GM10266 (cell line): ENCODE results near the gene SH3RF2.
A peak's percentile ranks its signal among the peaks of the same experiment; 100 is the strongest.
"Not testable (repeated sequence)": the region's sequence is repeated elsewhere in the genome, so short reads cannot be mapped to it uniquely, and the experiment has no call there.

Experiments
- DNase-seq: peaks from one replicate; pipeline ENCODE4 v3.0.0; 2012; ENCODE audit errors: extremely low spot score
- TF ChIP-seq, protein P1 (sequence below): IDR thresholded peaks from 2 replicates; pipeline ENCODE4 v1.5.1; 2012; ENCODE audit warnings: mild to moderate bottlenecking, low read depth; ENCODE audit not compliant: control insufficient read depth, insufficient read depth; ENCODE audit errors: missing control alignments

The SH3RF2 gene, protein sequence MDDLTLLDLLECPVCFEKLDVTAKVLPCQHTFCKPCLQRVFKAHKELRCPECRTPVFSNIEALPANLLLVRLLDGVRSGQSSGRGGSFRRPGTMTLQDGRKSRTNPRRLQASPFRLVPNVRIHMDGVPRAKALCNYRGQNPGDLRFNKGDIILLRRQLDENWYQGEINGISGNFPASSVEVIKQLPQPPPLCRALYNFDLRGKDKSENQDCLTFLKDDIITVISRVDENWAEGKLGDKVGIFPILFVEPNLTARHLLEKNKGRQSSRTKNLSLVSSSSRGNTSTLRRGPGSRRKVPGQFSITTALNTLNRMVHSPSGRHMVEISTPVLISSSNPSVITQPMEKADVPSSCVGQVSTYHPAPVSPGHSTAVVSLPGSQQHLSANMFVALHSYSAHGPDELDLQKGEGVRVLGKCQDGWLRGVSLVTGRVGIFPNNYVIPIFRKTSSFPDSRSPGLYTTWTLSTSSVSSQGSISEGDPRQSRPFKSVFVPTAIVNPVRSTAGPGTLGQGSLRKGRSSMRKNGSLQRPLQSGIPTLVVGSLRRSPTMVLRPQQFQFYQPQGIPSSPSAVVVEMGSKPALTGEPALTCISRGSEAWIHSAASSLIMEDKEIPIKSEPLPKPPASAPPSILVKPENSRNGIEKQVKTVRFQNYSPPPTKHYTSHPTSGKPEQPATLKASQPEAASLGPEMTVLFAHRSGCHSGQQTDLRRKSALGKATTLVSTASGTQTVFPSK

DNA sequence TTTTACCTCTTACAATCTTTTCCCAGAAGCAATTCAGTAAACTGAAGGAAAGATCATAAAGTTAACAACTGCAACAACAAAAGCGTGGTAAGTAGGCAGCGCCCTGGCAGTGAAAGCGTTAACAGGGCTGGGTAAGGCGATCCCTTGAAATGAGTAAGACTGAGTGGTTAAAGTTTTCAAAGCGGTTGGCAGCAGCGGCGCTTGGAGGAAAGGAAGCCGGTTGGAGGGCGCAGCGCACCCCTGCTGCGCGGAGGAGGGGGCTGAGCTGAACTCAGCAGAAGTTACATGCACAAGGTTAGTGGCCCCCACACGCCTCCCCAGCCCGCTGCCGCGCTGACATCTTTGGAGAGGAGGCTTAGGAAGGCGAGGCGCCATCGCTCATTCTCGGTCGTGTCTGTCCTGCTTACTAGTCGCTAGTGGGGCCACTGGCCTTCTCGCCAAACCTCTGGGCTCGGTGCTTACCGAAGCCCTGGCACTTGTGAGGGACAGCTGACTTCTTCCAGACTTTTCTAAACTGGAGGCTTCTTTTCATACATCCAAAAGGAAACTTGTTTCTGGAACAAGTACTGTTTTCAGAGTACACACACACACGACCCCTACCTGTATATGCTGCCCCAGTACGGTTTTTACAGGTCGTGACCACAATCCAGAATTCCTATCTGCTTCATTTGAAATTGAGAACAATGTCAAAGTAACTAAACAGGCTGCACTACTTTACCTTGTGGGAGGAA is at the start of gene SH3RF2:
Gene SH3RF2 (plus strand): TSS at position 178 of the 731 bp plus-strand sequence. CDS start 1,351 bp downstream, outside the sequence.
- DNase-seq, result no peak
- TF ChIP-seq, protein P1, sequence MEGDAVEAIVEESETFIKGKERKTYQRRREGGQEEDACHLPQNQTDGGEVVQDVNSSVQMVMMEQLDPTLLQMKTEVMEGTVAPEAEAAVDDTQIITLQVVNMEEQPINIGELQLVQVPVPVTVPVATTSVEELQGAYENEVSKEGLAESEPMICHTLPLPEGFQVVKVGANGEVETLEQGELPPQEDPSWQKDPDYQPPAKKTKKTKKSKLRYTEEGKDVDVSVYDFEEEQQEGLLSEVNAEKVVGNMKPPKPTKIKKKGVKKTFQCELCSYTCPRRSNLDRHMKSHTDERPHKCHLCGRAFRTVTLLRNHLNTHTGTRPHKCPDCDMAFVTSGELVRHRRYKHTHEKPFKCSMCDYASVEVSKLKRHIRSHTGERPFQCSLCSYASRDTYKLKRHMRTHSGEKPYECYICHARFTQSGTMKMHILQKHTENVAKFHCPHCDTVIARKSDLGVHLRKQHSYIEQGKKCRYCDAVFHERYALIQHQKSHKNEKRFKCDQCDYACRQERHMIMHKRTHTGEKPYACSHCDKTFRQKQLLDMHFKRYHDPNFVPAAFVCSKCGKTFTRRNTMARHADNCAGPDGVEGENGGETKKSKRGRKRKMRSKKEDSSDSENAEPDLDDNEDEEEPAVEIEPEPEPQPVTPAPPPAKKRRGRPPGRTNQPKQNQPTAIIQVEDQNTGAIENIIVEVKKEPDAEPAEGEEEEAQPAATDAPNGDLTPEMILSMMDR, result no peak

DNA sequence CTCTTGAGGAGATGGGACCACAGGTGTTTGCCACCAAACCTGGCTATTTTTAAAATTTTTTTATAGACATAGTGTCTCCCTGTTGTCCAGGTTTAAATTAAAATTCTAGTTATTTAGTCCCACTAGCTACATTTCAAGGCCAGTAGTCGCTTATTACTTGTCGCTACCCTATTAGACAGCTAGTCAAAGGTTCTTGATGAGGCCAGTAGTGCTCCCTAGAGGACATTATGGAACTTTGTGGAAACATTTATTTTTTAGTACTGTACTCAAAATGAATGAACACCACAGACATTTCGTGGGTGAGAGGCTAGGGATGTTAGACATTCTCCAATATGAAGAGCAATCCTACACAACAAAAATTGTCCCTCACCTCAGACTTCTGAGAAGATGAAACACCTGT is 49.2 kb upstream of the SH3RF2 start:
- no peak for DNase-seq
- TF ChIP-seq, protein P1, result no peak

DNA sequence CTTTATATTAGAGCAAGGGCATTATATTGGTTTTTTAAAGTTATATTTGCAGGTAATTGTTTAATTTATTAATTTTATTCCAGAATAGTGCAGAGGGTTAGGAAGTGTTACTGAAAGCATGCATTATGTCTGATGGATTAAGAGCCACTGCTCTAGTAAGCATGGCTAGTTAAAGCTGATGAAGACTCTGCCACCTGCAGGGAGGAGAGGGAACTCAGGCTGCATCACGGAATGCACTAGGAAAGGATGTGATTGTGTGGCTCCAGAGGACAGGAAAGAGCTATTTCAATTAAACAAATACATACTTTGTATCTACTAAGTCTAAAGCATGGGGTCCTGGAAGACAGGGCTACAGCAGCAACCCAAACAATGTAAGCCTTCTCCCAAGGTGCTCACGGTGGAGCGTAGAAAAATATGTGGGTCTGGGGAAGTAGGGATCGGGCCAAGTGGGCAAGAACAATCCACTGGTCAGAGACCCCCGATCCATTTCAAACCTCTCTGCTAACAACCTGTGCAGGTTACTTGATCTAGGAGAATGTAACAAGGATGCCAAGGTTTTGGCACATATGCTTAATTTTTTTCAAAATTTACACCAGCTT is 48.3 kb upstream of the SH3RF2 start:
- TF ChIP-seq, protein P1, result peak; percentile 45
- DNase-seq, result no peak

DNA sequence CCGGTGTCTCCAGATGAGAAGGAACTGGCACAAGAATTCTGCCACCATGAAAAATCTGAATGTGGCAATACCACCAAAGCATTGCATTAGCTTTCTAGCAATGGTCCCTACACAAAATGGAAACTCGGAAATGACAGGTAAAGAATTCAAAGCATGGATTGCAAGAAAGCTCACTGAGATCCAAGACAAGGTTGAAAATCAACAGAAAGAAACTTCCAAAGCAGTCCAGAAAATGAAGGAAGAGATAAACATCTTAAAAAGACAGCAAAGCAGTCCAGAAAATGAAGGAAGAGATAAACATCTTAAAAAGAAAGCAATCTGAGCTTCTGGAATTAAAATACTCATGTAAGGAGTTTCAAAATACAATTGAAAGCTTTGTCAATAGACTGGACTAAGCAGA is 46.8 kb upstream of the SH3RF2 start:
- no peak for DNase-seq

DNA sequence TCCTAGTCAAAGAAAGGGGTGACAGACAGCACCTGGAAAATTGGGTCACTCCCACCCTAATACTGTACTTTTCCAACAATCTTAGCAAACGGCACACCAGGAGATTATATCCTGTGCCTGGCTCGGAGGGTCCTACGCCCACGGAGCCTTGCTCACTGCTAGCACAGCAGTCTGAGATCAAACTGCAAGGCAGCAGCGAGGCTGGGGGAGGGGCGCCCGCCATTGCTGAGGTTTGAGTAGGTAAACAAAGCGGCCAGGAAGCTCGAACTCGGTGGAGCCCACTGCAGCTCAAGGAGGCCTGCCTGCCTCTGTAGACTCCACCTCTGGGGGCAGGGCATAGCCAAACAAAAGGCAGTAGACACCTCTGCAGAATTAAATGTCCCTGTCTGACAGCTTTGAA is 45.0 kb upstream of the SH3RF2 start:
- not testable (repeated sequence) for DNase-seq

More for the DNA sequence above, 46.8 kb upstream of the SH3RF2 start:
- TF ChIP-seq, protein P1, result no peak

DNA sequence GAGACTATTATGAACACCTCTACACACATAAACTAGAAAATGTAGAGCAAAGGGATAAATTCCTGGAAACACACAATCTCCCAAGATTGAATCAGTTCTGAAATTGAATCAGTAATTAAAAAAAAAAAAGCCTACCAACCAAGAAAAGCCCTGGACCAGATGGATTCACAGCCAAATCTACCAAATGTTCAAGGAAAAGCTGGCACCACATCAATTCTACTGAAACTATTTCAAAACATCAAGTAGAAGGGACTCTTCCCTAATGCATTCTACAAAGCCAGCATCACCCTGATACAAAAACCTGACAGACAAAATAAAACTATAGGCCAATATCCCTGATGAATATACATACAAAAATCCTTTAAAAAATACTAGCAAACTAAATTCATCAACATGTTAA is 38.2 kb upstream of the SH3RF2 start:
- TF ChIP-seq, protein P1, result no peak
- DNase-seq, result no peak

DNA sequence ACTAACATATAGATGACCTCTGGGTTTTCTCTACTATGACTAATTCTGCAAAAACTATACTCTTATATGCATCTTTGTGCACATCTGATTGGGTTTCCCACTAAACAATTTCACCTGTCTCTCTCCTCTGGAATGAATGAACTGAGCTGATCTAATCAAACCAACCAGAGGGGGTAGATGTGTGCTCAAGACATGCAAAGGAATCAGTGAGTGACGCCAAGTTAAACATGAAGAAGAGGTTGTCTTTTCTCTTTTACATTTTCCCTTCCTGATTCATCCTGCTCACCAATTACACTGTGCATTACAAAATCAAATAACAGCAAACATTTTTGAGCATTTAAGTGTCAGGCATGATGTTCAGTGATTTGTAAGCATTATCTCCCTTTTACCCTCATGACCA is 34.0 kb upstream of the SH3RF2 start:
- TF ChIP-seq, protein P1, result no peak
- no peak for DNase-seq
